Measurements from ENCODE around the gene EIF5. TPM values are rescaled to one million over a fixed set of nuclear protein-coding genes. Genes with fewer than 3 reads are reported as not detected.

The EIF5 gene
- total and polyA plus RNA-seq, 2 of the 8 experiments (the other 6 are each of a cell fraction or from before 2014, with no cell fraction given), result 179 to 323 TPM

DNA sequence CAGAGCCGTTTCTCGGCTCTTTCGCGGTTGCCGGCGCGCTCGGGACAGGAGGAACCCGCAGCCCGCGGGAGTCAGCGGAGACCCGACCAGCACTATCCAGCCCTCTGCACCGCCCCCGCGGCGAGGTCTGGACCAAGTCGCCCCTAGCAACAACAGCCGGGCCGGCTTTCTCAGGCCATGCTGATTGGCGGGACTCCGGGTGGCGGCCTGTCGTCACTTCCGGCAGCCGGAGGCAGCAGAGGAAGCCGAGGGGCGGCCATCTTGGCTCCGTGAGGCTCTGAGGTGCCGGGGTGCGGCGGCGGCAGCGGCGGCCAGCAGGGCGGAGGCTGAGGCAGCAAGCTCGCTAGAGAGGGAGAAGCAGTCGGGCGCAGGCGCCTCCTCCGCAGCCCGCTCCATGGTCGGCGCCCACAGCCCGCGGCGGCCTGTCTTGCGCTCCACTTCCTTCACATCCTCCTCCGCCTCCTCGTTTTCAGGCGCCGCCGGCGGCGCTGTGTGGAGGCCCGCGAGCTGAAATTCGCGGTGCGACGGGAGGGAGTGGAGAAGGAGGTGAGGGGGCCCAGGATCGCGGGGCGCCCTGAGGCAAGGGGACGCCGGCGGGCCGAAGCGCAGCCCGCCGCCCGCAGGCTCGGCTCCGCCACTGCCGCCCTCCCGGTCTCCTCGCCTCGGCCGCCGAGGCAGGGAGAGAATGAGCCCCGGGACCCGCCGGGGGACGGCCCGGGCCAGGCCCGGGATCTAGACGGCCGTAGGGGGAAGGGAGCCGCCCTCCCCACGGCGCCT, 51.3 kb downstream of the EIF5 start, which contains the start of gene MARK3 (continued):
- TF ChIP-seq, protein P1, sequence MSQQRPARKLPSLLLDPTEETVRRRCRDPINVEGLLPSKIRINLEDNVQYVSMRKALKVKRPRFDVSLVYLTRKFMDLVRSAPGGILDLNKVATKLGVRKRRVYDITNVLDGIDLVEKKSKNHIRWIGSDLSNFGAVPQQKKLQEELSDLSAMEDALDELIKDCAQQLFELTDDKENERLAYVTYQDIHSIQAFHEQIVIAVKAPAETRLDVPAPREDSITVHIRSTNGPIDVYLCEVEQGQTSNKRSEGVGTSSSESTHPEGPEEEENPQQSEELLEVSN (IDR thresholded peaks at IDR 0.05), result 0 out of 2 replicates have a peak, but pooled peaks have one; percentile 6
- TF ChIP-seq TAF1 (IDR thresholded peaks at IDR 0.05; ENCODE audit: low read depth, low read length) (peak; percentile 80), JUND (IDR thresholded peaks at IDR 0.05; ENCODE audit: low read length) (no peak; the same call in 1 of the 2 replicates), SAP30 (IDR thresholded peaks at IDR 0.05; ENCODE audit: insufficient read depth, insufficient replicate concordance, low read length) (no peak), SIN3A (conservative IDR thresholded peaks at IDR 0.05 in 1 of 2, IDR thresholded peaks at IDR 0.05 in 1 of 2; ENCODE audit: low read depth in 1 of 2, low read length in 2 of 2) (peak; percentile 26 to 67; a peak in 1 of 4 replicates), KDM5A (IDR thresholded peaks at IDR 0.05; ENCODE audit: low read length) (no peak), HDAC6 (IDR thresholded peaks at IDR 0.05; ENCODE audit: low read depth, low read length) (no peak), MAFK (IDR thresholded peaks at IDR 0.05; ENCODE audit: low read depth, low read length) (0 out of 2 replicates have a peak, but pooled peaks have one; percentile 1)
- TF ChIP-seq, protein P2, sequence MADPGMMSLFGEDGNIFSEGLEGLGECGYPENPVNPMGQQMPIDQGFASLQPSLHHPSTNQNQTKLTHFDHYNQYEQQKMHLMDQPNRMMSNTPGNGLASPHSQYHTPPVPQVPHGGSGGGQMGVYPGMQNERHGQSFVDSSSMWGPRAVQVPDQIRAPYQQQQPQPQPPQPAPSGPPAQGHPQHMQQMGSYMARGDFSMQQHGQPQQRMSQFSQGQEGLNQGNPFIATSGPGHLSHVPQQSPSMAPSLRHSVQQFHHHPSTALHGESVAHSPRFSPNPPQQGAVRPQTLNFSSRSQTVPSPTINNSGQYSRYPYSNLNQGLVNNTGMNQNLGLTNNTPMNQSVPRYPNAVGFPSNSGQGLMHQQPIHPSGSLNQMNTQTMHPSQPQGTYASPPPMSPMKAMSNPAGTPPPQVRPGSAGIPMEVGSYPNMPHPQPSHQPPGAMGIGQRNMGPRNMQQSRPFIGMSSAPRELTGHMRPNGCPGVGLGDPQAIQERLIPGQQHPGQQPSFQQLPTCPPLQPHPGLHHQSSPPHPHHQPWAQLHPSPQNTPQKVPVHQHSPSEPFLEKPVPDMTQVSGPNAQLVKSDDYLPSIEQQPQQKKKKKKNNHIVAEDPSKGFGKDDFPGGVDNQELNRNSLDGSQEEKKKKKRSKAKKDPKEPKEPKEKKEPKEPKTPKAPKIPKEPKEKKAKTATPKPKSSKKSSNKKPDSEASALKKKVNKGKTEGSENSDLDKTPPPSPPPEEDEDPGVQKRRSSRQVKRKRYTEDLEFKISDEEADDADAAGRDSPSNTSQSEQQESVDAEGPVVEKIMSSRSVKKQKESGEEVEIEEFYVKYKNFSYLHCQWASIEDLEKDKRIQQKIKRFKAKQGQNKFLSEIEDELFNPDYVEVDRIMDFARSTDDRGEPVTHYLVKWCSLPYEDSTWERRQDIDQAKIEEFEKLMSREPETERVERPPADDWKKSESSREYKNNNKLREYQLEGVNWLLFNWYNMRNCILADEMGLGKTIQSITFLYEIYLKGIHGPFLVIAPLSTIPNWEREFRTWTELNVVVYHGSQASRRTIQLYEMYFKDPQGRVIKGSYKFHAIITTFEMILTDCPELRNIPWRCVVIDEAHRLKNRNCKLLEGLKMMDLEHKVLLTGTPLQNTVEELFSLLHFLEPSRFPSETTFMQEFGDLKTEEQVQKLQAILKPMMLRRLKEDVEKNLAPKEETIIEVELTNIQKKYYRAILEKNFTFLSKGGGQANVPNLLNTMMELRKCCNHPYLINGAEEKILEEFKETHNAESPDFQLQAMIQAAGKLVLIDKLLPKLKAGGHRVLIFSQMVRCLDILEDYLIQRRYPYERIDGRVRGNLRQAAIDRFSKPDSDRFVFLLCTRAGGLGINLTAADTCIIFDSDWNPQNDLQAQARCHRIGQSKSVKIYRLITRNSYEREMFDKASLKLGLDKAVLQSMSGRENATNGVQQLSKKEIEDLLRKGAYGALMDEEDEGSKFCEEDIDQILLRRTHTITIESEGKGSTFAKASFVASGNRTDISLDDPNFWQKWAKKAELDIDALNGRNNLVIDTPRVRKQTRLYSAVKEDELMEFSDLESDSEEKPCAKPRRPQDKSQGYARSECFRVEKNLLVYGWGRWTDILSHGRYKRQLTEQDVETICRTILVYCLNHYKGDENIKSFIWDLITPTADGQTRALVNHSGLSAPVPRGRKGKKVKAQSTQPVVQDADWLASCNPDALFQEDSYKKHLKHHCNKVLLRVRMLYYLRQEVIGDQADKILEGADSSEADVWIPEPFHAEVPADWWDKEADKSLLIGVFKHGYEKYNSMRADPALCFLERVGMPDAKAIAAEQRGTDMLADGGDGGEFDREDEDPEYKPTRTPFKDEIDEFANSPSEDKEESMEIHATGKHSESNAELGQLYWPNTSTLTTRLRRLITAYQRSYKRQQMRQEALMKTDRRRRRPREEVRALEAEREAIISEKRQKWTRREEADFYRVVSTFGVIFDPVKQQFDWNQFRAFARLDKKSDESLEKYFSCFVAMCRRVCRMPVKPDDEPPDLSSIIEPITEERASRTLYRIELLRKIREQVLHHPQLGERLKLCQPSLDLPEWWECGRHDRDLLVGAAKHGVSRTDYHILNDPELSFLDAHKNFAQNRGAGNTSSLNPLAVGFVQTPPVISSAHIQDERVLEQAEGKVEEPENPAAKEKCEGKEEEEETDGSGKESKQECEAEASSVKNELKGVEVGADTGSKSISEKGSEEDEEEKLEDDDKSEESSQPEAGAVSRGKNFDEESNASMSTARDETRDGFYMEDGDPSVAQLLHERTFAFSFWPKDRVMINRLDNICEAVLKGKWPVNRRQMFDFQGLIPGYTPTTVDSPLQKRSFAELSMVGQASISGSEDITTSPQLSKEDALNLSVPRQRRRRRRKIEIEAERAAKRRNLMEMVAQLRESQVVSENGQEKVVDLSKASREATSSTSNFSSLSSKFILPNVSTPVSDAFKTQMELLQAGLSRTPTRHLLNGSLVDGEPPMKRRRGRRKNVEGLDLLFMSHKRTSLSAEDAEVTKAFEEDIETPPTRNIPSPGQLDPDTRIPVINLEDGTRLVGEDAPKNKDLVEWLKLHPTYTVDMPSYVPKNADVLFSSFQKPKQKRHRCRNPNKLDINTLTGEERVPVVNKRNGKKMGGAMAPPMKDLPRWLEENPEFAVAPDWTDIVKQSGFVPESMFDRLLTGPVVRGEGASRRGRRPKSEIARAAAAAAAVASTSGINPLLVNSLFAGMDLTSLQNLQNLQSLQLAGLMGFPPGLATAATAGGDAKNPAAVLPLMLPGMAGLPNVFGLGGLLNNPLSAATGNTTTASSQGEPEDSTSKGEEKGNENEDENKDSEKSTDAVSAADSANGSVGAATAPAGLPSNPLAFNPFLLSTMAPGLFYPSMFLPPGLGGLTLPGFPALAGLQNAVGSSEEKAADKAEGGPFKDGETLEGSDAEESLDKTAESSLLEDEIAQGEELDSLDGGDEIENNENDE (IDR thresholded peaks at IDR 0.05; ENCODE audit: insufficient replicate concordance, low read length), result no peak
